NCI-H226 (cell line): ENCODE data around the gene VCL.
"Not testable (repeated sequence)": the region's sequence is repeated elsewhere in the genome, so short reads cannot be mapped to it uniquely, and the experiment has no call there.

Source experiments
- DNase-seq: peaks from one replicate; pipeline ENCODE4 v3.0.0-alpha.2; 2015

Gene VCL

DNA sequence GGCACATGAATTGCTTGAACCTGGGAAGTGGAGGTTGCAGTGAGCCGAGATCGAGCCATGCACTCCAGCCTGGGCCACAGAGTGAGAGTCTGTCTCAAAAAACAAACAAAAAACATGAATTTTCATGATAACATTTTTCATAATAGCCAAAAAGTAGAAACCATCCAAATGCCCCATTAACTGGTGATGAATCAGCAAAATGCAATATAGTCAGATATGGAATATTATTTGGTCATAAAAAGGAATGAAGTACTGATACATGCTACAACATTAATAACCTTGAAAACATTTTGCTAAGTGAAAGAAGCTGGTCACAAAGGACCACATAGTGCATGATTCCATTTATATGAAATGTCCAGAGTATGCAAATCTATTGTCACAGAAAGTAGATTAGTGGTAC is 24.5 kb upstream of the VCL start:
- no peak for DNase-seq

GRCh38 chr10:73974309-73974946 is 23.5 kb upstream of the VCL start:
- no peak for DNase-seq

GRCh38 chr10:73975388-73975787 is 22.5 kb upstream of the VCL start:
- no peak for DNase-seq

DNA sequence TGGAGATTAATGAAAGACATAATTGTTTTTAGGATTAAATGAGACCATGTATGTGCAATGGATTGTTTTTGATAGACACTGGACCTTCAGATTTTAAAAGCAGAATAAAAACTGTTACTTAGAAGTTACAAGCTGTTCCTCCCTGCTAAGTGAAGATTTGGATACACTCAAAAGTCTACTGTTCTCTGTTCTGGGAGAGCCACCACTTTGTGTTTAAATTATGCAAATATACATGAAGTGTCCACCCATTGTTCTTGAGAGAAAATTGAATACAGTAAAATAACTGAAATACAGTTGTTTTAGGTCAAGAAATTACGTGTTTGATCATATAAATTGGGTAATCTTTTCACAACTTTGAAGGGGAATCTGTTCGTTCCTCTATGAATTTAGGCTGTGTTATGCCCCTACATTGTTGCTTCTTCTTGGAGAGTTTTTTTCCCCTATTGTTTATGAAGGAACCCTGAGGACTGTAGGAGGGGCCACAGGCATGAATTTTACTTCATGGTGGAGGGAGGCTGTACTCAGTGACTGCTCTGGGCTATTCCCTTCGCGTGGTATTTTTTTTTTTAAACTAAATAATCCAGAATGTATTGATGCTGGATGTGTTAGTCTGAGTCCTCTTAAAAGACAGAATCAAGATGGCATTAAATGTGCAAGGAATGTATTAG is 18.6 kb upstream of the VCL start:
- no peak for DNase-seq

- DNase-seq: no peak
These were observed 18.0 kb upstream of the VCL start for GRCh38 chr10:73979809-73980433.

- no peak for DNase-seq
These were observed 16.1 kb upstream of the VCL start for GRCh38 chr10:73981812-73982211.

DNA sequence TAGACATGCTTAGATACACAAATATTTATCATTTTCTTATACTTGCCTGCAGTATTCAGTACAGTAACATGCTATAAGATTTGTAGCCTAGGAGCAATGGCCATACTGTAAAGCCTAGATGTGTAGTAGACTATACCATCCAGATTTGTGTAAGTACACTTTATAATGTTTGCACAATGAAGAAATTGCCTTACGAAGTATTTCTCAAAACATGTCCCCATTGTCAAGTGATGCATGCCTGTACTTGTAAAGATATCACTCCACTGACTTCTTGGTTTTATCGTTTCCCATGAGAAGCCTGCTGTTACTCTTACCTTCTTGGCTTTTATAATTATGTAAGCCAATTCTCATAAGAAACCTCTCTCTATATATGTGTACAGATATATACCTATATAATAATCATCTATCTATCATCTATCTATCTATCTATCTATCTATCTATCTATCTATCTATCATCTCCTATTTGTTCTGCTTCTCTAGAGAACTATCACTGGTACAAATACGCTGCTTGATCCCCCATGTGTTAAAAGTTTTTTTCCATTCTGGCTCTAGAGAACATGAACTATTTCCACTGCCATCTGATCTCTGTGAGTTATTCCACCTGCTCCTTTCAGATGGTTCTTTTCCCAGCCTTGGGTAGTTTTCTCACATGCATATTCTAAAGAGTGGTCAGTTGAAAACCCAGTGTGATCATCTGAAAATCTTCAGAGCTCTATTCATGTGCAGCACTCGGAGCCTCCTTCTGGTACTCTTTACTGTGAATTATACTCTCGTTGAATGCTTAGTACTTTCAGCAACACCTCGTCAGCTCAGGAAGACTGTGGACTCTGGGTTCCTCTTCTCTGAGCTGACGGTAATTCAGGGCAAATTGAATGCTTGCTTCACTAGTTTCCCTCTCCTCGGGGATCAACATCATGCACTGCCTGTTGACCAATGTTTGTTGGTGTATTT is 14.5 kb upstream of the VCL start:
- DNase-seq: no peak

DNA sequence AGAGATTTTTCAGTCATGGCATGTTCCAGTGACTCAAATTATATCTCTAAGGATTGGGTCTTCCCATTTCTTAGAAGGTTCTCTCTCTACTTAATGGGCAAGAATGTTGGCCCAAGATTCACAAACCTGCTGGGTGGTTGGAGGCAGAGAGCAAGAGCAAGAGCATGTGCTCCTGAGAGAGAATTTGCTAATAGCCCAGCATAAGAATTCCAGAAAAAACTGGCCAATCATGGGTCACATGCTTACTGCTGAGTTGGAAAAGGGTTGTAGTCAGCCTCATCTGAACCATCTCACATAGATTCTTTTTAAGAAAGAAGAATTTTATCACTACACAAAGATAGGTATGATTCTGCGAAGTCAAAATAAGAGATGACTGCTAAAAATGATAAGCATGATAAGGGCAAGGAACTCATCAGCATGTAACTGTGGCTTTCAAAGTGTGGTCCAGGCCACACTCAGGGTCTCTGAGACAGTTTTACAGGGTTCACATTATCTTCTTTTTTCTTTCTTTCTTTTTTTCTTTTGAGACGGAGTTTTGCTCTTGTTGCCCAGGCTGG is 8.2 kb upstream of the VCL start:
- no peak for DNase-seq

GRCh38 chr10:73991203-73991883 is 6.6 kb upstream of the VCL start:
- DNase-seq: no peak

- no peak for DNase-seq
These were observed 6.1 kb upstream of the VCL start for GRCh38 chr10:73991884-73992245.

- peak; percentile 33 for DNase-seq
These were observed 4.8 kb upstream of the VCL start for GRCh38 chr10:73992899-73993788.

DNA sequence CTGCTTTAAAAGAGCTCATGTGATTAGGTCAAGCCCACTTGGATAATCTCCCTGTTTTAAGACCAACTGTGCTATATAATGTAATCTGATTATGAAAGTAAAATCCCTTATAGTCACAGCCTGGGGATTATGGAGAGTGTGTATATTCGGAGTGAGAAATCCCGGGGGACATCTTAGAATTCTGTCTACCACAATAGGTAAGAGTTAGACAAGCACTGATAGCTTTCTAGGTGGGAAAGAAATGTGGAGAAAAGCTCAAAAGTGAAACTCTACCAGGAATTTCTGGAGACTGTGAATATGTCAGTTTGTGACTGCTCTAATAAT is 2.9 kb upstream of the VCL start:
- no peak for DNase-seq

- DNase-seq: no peak
These were observed 492 bp upstream of the VCL start for GRCh38 chr10:73997461-73997786.

GRCh38 chr10:73998623-73998928 is 660 bp downstream of the VCL start:
- DNase-seq: no peak

GRCh38 chr10:73998929-73999691 is 1.2 kb downstream of the VCL start:
- DNase-seq: peak; percentile 86

- DNase-seq: peak; percentile 43
These were observed 1.8 kb downstream of the VCL start for GRCh38 chr10:73999703-74000102.

DNA sequence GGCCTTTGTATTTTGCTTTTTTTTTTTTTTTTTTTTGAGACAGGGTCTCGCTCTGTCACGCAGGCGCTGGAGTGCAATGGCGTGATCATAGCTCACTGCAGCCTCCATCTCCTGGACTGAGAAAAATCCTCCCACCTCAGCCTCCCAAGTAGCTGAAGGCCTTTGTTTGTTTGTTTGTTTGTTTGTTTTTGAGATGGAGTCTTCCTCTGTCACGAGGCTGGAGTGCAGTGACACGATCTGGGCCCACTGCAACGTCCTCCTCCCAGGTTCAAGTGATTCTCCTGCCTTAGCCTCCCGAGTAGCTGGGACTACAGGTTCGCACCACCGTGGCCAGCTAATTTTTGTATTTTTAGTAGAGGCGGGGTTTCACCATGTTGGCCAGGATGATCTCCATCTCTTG is 2.3 kb downstream of the VCL start:
- not testable (repeated sequence) for DNase-seq

DNA sequence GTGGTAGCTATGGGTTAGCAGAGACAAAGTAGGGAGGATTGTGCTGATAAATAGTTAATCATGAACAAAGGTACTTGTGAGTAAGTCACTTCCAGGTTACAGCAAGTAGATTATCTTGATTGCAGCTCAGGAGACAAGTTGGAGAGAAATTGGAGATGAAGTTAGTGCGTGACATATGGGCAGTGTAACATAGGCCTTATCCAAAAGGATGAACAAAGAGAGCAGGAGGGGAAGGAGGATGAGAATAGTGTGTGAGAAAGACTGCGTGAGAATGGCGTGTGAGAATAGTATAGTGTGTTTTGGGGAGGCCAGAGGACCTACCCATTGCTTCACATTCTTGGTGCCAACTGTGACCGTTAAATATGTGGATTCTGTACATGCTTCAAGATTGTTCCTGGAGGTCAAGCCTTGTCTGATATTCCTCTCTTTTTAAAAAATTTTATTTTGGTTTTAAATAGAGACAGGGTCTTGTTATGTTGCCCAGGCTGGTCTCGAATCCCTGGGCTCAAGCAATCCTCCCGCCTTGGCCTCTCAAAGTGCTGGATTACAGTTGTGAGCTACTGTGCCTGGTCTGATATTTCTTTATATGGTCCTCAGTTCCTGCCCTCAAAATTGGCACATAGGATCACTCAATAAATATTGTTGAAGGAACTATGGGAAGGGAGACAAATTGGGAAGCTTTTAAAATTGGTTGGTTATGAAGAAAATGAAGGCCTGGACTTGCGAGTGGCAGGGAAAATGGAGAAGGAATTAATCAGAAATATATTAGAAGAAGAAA is 3.2 kb downstream of the VCL start:
- DNase-seq: no peak

- no peak for DNase-seq
These were observed 8.4 kb downstream of the VCL start for GRCh38 chr10:74006269-74006668.

- DNase-seq: peak; percentile 75
These were observed 10.4 kb downstream of the VCL start for GRCh38 chr10:74008212-74008731.
